CD14-positive monocyte (primary cell): ENCODE measurements around the gene DIRAS3. TPM values are rescaled to one million over a fixed set of nuclear protein-coding genes. Genes with fewer than 3 reads are reported as not detected.

Source experiments
- DNase-seq, 3 donors: peaks; one replicate each; pipeline ENCODE4 v3.0.0-alpha.2; 2011 to 2022
- H2AFZ ChIP-seq: 2 replicates; pipeline ENCODE4 v1.6.0; 2012; ENCODE audit warnings: mild to moderate bottlenecking, low read depth, low read length, inconsistent platforms; ENCODE audit not compliant: insufficient read depth, poor library complexity, severe bottlenecking
- H3K27ac ChIP-seq, 2 donors: 1 replicate in 1 of 2; 2 replicates in 1 of 2; pipeline ENCODE4 v1.5.1; 2012 to 2013; ENCODE audit warnings: low read length in 2 of 2, control low read depth in 1 of 2, inconsistent platforms in 1 of 2, low read depth in 1 of 2, mild to moderate bottlenecking in 1 of 2
- H3K27me3 ChIP-seq, 2 donors: one replicate each; pipeline versions ENCODE4 v1.6.0 to v1.6.1; 2011 to 2013; ENCODE audit warnings: low read length in 2 of 2; ENCODE audit not compliant: control insufficient read depth in 2 of 2, insufficient read depth in 2 of 2
- H3K36me3 ChIP-seq, 2 donors: replicated peaks in 1 of 2; 1 replicate in 1 of 2; 2 replicates in 1 of 2; pipeline versions ENCODE4 v1.5.1 to v1.6.1; 2012 to 2013; ENCODE audit warnings: low read length in 2 of 2, control low read depth in 1 of 2, inconsistent platforms in 1 of 2, mild to moderate bottlenecking in 1 of 2; ENCODE audit not compliant: insufficient read depth in 2 of 2, control insufficient read depth in 1 of 2
- H3K4me1 ChIP-seq, 2 donors: 1 replicate in 1 of 2; 2 replicates in 1 of 2; pipeline versions ENCODE4 v1.5.1 to v1.6.1; 2012 to 2013; ENCODE audit warnings: low read length in 2 of 2, control low read depth in 1 of 2, inconsistent platforms in 1 of 2, mild to moderate bottlenecking in 1 of 2, moderate library complexity in 1 of 2; ENCODE audit not compliant: insufficient read depth in 2 of 2, control insufficient read depth in 1 of 2
- H3K4me2 ChIP-seq: replicated peaks from 2 replicates; pipeline ENCODE3; 2012; ENCODE audit warnings: low read length, moderate library complexity, mild to moderate bottlenecking; ENCODE audit not compliant: poor library complexity, severe bottlenecking; ENCODE audit errors: extremely low read depth
- H3K4me3 ChIP-seq, 3 experiments: fragments of 200-600 bp in 1 of 3; sonication (generic) in 1 of 3; replicated peaks in 1 of 3; 1 replicate in 2 of 3; 2 replicates in 1 of 3; pipeline ENCODE4 v1.5.1; 2011 to 2013; ENCODE audit warnings: low read length in 3 of 3, mild to moderate bottlenecking in 3 of 3, control low read depth in 2 of 3, low read depth in 2 of 3, inconsistent platforms in 1 of 3, moderate library complexity in 1 of 3
- H3K79me2 ChIP-seq: 2 replicates; pipeline ENCODE4 v1.6.0; 2012; ENCODE audit warnings: mild to moderate bottlenecking, control low read depth, inconsistent platforms, low read length, moderate library complexity; ENCODE audit not compliant: insufficient read depth
- H3K9ac ChIP-seq: 2 replicates; pipeline ENCODE4 v1.6.0; 2017; ENCODE audit warnings: low read length, mild to moderate bottlenecking; ENCODE audit not compliant: insufficient read depth, poor library complexity, severe bottlenecking
- H3K9me3 ChIP-seq, 2 donors: replicated peaks in 1 of 2; 1 replicate in 1 of 2; 2 replicates in 1 of 2; pipeline versions ENCODE4 v1.5.1 to v1.6.1; 2012 to 2013; ENCODE audit warnings: low read length in 2 of 2, control low read depth in 1 of 2; ENCODE audit not compliant: control insufficient read depth in 1 of 2, insufficient read depth in 1 of 2
- H4K20me1 ChIP-seq: 2 replicates; pipeline ENCODE4 v1.6.0; 2012; ENCODE audit warnings: mild to moderate bottlenecking, low read length, control low read depth, moderate library complexity; ENCODE audit not compliant: insufficient read depth
- H3K27ac Mint-ChIP-seq, 7 donors: one replicate each; pipeline ENCODE4 v1.8.0; 2020; ENCODE audit warnings: mild to moderate bottlenecking in 7 of 7, mixed read lengths in 7 of 7, moderate library complexity in 6 of 7, inconsistent platforms in 2 of 7
- H3K27me3 Mint-ChIP-seq, 3 donors: one replicate each; pipeline ENCODE4 v1.8.0; 2021 to 2022; ENCODE audit warnings: low read depth in 3 of 3, mild to moderate bottlenecking in 3 of 3, mixed read lengths in 3 of 3, moderate library complexity in 3 of 3, inconsistent platforms in 1 of 3
- H3K36me3 Mint-ChIP-seq, 2 donors: one replicate each; pipeline ENCODE4 v1.8.0; 2020; ENCODE audit warnings: mixed read lengths in 2 of 2, inconsistent platforms in 1 of 2, mild to moderate bottlenecking in 1 of 2
- H3K4me1 Mint-ChIP-seq: one replicate; pipeline ENCODE4 v1.8.0; 2020; ENCODE audit warnings: mild to moderate bottlenecking, mixed read lengths
- H3K4me3 Mint-ChIP-seq, 2 donors: one replicate each; pipeline ENCODE4 v1.8.0; 2020; ENCODE audit warnings: mild to moderate bottlenecking in 2 of 2, mixed read lengths in 2 of 2, moderate library complexity in 1 of 2
- H3K9me3 Mint-ChIP-seq, 7 donors: one replicate each; pipeline ENCODE4 v1.8.0; 2020 to 2022; ENCODE audit warnings: mixed read lengths in 7 of 7, mild to moderate bottlenecking in 6 of 7, moderate library complexity in 6 of 7, inconsistent platforms in 2 of 7
- CTCF ChIP-seq: fragments of 200-600 bp; IDR thresholded peaks from one replicate; pipeline ENCODE4 v1.8.0; 2022; ENCODE audit warnings: antibody characterized with exemption, mild to moderate bottlenecking
- WGBS: methylation state at CpG from one replicate; pipeline ENCODE4 v1.1.5; 2013; ENCODE audit warnings: missing lambda C conversion rate; ENCODE audit not compliant: insufficient coverage; 5-methylcytosine and 5-hydroxymethylcytosine counted together
- intact Hi-C, 2 donors: fragments of 100-400 bp; cut with micrococcal nuclease; formaldehyde crosslinking; loops; one replicate each; pipeline versions ENCODE4 v1.15.0 to v1.15.1; 2023
- polyA plus RNA-seq, 3 donors: library from polyadenylated mRNA; depleted of rRNA in 1 of 3; unstranded in 2 of 3; stranded (reverse) in 1 of 3; fragments of 300-500 nt in 2 of 3; fragments of >200 nt in 1 of 3; fragmentation: Illumina TruSeq in 2 of 3; gene quantifications; 1 replicate in 2 of 3; 2 replicates in 1 of 3; pipeline ENCODE4 v1.2.3, GENCODE V29; 2012 to 2021

DIRAS3 gene
- polyA plus RNA-seq, 3 donors = 0.12 TPM; not detected in 2

GRCh38 chr1:68016381-68016780 is 34.0 kb downstream of the DIRAS3 start:
- no peaks in the 10 kb centered on the region for H3K36me3 ChIP-seq
- no peaks in the 10 kb centered on the region for H3K27me3 ChIP-seq
- no peak overlapping the region for H3K4me3 ChIP-seq
- H4K20me1 ChIP-seq = no peaks in the 10 kb centered on the region
- H3K27ac Mint-ChIP-seq = no peak overlapping the region
- DNase-seq = no peak
- peaks cover 0 to 3% (median 0%) of the 10 kb centered on the region in 3 donors for H3K27me3 Mint-ChIP-seq
- H3K79me2 ChIP-seq = no peaks in the 10 kb centered on the region
- 100% methylated on average over 2 of the region's 2 CpGs for whole genome bisulfite sequencing
- no peaks in the 10 kb centered on the region for H3K9me3 ChIP-seq
- H3K9ac ChIP-seq = no peak overlapping the region
- no peak for TF ChIP-seq CTCF
- H3K4me2 ChIP-seq = no peak overlapping the region
- H3K4me1 ChIP-seq = no peaks in the 10 kb centered on the region
- H3K27ac ChIP-seq = no peak overlapping the region
- H3K4me3 Mint-ChIP-seq = no peak overlapping the region
- no peaks in the 10 kb centered on the region for H3K36me3 Mint-ChIP-seq
- no peaks in the 10 kb centered on the region for H3K4me1 Mint-ChIP-seq
- intact Hi-C loops = no loop called here
- no peak overlapping the region for H2AFZ ChIP-seq
- peaks cover 0 to 9% (median 0%) of the 10 kb centered on the region in 7 donors for H3K9me3 Mint-ChIP-seq

- no peaks in the 10 kb centered on the region for H3K36me3 Mint-ChIP-seq
- no peaks in the 10 kb centered on the region for H3K79me2 ChIP-seq
- no peak overlapping the region for H3K4me3 ChIP-seq
- no peak overlapping the region for H3K27ac Mint-ChIP-seq
- no peaks in the 10 kb centered on the region for H3K36me3 ChIP-seq
- no peaks in the 10 kb centered on the region for H3K27me3 ChIP-seq
- no peak for DNase-seq
- H2AFZ ChIP-seq = no peak overlapping the region
- H3K4me1 ChIP-seq = no peaks in the 10 kb centered on the region
- intact Hi-C loops = no loop called here
- no peak overlapping the region for H3K27ac ChIP-seq
- WGBS = no CpG with 5 or more reads among the region's 3 CpGs
- no peak for TF ChIP-seq CTCF
- H3K9ac ChIP-seq = no peak overlapping the region
- no peaks in the 10 kb centered on the region for H4K20me1 ChIP-seq
- H3K4me2 ChIP-seq = no peak overlapping the region
- peaks cover 0 to 3% (median 0%) of the 10 kb centered on the region in 3 donors for H3K27me3 Mint-ChIP-seq
- peaks cover 0 to 9% (median 0%) of the 10 kb centered on the region in 7 donors for H3K9me3 Mint-ChIP-seq
- H3K9me3 ChIP-seq = no peaks in the 10 kb centered on the region
- no peaks in the 10 kb centered on the region for H3K4me1 Mint-ChIP-seq
- H3K4me3 Mint-ChIP-seq = no peak overlapping the region
These were observed 34.5 kb downstream of the DIRAS3 start for GRCh38 chr1:68015971-68016370.
